ENCODE measurements around the gene CTAGE8. TPM values are rescaled to one million over a fixed set of nuclear protein-coding genes. Genes with fewer than 3 reads are reported as not detected.
"Not testable (repeated sequence)": the region's sequence is repeated elsewhere in the genome, so short reads cannot be mapped to it uniquely, and the experiment has no call there.

Gene CTAGE8
- total RNA-seq, 2 donors from 2014 or later, result 3.4 TPM; not detected in 1

DNA sequence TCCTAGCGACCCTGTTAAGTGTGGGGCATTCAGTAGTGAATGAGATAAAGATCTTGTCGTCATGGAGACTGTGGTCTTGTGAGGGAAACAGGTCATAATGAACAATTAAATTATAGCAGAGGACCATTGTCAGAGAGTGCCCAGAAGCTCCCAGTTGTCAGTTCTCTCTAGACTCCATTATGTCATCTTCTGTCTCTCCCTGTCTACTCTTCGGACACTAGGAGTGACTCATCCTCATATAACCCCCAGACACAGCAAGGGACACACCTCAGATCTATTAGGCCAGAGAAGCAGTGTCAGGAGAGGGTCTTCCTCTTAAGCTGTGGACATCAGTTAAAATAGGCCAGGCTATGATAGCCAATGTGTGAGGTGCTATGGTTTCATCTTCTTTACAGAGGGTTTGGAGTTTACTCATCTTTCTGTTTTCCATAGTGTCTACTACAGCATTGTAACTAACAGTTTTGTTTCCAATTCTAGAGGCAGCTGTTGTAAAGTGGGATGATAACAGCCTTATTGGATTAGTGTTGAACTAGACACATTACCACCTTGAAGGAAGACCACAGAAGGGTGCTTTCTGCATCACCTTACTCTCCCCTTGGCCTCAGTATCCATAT, 18.2 kb upstream of the CTAGE8 start:
- H3K9me3 ChIP-seq; H3K36me3 ChIP-seq (replicated peaks in 1 of 2; ENCODE audit: insufficient read depth in 1 of 2, low read depth in 2 of 2); H3K27ac ChIP-seq; intact Hi-C loops (cut with DNase I); ATAC-seq; H3K4me3 ChIP-seq; H3K27me3 ChIP-seq; H3K4me1 ChIP-seq; DNase-seq: not testable (repeated sequence)
- WGBS, 2 donors, result no CpG with 5 or more reads among the region's 3 CpGs

DNA sequence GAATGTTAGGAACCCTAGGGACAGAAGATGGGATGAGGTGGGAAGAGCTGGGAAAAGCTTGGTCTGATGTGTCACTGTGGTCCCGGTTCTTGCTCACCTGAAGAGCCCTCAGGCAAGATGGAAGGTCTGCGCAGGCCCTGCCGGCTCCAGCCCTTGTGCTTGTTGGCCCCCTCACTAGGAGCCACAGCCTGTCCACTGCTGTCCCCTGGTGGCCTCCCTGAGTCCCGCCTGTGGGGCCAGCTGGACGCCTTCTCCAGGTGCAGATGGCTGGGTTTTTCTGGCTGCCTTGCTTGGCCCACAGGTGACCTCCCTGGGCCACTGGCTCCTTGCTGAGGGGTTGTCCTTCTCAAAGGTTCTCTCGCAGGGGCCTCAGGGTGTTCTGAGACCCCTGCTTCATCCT, 14.6 kb upstream of the CTAGE8 start:
- H3K4me3 ChIP-seq; intact Hi-C loops (cut with DNase I); H3K36me3 ChIP-seq (replicated peaks in 1 of 2; ENCODE audit: insufficient read depth in 1 of 2, low read depth in 2 of 2); H3K27me3 ChIP-seq; ATAC-seq; DNase-seq; H3K4me1 ChIP-seq; H3K27ac ChIP-seq; H3K9me3 ChIP-seq: not testable (repeated sequence)
- WGBS, 2 donors, result no CpG with 5 or more reads among the region's 6 CpGs

DNA sequence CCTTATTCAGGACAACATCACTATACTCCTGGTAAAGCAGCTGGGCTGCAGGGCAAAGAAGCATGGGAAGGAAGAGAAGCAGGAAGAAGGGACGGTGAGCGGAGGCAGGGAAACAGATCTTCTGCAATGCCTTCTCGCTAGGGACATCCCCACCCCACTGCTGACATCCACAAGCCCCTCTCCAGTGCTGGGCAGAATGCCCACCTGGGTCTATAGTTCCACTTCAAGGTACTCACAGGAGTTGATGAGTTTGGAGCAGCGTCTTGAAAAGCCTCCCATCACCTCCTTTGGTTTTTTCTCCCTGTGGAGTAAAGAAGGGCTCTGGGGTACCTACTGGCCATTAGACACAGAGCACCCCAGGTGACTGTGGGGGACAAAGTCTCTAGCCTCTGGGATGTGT, 13.4 kb upstream of the CTAGE8 start:
- H3K27ac ChIP-seq; H3K36me3 ChIP-seq (replicated peaks in 1 of 2; ENCODE audit: insufficient read depth in 1 of 2, low read depth in 2 of 2); intact Hi-C loops (cut with DNase I); H3K4me1 ChIP-seq; H3K27me3 ChIP-seq; H3K9me3 ChIP-seq; H3K4me3 ChIP-seq; ATAC-seq: not testable (repeated sequence)
- 92 to 100% methylated on average over 1 to 4 of the region's 4 CpGs for WGBS, 2 donors
- peak in 2 of 4 donors; percentile 5 to 8 for DNase-seq

- no CpG with 5 or more reads among the region's 8 CpGs for WGBS, 2 donors
- H3K27ac ChIP-seq; intact Hi-C loops (cut with DNase I); H3K4me3 ChIP-seq; DNase-seq; H3K4me1 ChIP-seq; H3K27me3 ChIP-seq; H3K9me3 ChIP-seq; H3K36me3 ChIP-seq (replicated peaks in 1 of 2; ENCODE audit: insufficient read depth in 1 of 2, low read depth in 2 of 2); ATAC-seq: not testable (repeated sequence)
Measured at GRCh38 chr7:144281981-144282380, 12.9 kb upstream of the CTAGE8 start.

- H3K27me3 ChIP-seq; H3K27ac ChIP-seq; DNase-seq; H3K36me3 ChIP-seq (replicated peaks in 1 of 2; ENCODE audit: insufficient read depth in 1 of 2, low read depth in 2 of 2); H3K4me3 ChIP-seq; ATAC-seq; H3K9me3 ChIP-seq; intact Hi-C loops (cut with DNase I); H3K4me1 ChIP-seq: not testable (repeated sequence)
- 90 to 92% methylated on average over 3 of the region's 6 CpGs for WGBS, 2 donors
Measured at GRCh38 chr7:144280010-144280409, 10.9 kb upstream of the CTAGE8 start.

DNA sequence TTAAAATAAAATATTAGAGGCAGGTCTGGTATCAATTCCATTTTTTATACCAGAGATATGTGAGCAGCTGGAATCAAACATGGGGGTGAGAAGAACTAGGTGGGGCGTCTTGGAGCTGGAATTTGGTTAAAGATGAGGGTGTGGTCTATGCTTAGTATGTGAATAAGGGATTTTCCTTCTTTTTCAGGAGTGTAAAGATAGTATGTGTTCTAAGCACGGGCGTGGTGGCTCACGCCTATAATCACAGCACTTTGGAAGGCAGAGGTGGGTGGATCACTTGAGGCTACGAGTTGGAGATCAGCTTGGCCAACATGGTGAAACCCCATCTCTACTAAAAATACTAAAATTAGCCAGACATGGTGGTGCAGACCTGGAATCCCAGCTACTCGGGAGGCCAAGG, 6.2 kb upstream of the CTAGE8 start:
- H3K9me3 ChIP-seq; H3K27me3 ChIP-seq; H3K27ac ChIP-seq; DNase-seq; H3K36me3 ChIP-seq (replicated peaks in 1 of 2; ENCODE audit: insufficient read depth in 1 of 2, low read depth in 2 of 2); H3K4me1 ChIP-seq; H3K4me3 ChIP-seq; ATAC-seq; intact Hi-C loops (cut with DNase I): not testable (repeated sequence)
- 94 to 95% methylated on average over 3 to 4 of the region's 6 CpGs for WGBS, 2 donors

GRCh38 chr7:144264692-144265091, 4.4 kb downstream of the CTAGE8 start, which contains the start of gene OR2A7:
TSS of gene OR2A7 (minus strand) at chr7:144264792. CDS start at chr7:144259628, 5,164 bp downstream.
- H3K9me3 ChIP-seq; H3K4me1 ChIP-seq; H3K4me3 ChIP-seq; ATAC-seq; H3K27ac ChIP-seq; intact Hi-C loops (cut with DNase I); H3K27me3 ChIP-seq; DNase-seq; H3K36me3 ChIP-seq (replicated peaks in 1 of 2; ENCODE audit: insufficient read depth in 1 of 2, low read depth in 2 of 2): not testable (repeated sequence)
- WGBS, 2 donors, result 89 to 92% methylated on average over 3 to 6 of the region's 7 CpGs

DNA sequence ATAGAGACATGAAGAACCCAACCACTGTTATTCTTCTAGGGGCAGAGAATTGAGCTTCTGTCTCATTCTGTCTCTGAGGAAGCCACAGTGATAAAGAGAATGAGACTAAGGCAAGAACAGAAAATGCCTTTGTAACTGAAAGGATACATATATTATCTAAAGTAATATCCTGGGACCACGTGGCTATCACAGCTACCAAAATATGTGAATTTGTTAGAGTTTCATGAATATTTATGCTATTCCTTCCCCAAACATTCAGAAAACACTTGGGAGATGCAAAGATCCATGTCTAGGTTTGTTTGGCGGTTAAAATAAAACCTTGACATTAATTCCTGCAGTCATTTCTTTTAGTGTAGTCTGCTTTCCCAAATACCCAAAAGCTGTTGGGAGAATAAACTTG, 7.0 kb downstream of the CTAGE8 start:
- H3K9me3 ChIP-seq; H3K27ac ChIP-seq; DNase-seq; H3K27me3 ChIP-seq; intact Hi-C loops (cut with DNase I); ATAC-seq; H3K4me1 ChIP-seq; H3K36me3 ChIP-seq (replicated peaks in 1 of 2; ENCODE audit: insufficient read depth in 1 of 2, low read depth in 2 of 2); H3K4me3 ChIP-seq: not testable (repeated sequence)
- no CpG with 5 or more reads among the region's 2 CpGs for WGBS, 2 donors

DNA sequence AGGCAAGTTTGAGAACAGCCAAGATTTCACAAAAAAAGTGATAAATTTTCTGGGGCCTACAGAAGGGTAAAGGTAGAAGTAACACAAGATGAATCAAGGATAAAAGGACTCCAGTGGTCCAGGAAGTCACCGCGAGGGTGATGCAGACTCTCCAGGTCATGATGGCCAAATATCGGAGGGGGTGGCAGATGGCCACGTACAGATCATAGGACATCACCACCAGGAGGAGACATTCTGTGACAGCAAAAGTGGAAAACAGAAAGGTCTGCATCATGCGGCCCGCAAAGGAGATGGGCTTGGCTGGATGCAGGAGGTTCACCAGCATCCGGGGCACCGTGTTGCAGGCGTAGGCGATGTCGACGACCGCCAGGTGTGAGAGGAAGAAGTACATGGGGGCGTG, 10.0 kb downstream of the CTAGE8 start:
- not testable (repeated sequence) for DNase-seq, H3K4me1 ChIP-seq
- no CpG with 5 or more reads among the region's 14 CpGs for WGBS, 2 donors

More for the DNA sequence above, 10.0 kb downstream of the CTAGE8 start:
- H3K27ac ChIP-seq; H3K27me3 ChIP-seq; H3K36me3 ChIP-seq (replicated peaks in 1 of 2; ENCODE audit: insufficient read depth in 1 of 2, low read depth in 2 of 2); H3K9me3 ChIP-seq; H3K4me3 ChIP-seq; ATAC-seq; intact Hi-C loops (cut with DNase I): not testable (repeated sequence)

Data from body of pancreas (tissue), 4 donors.